WTC11 (cell line): ENCODE measurements around the gene PLCG1. TPM values are rescaled to one million over a fixed set of nuclear protein-coding genes. Genes with fewer than 3 reads are reported as not detected.

ENCODE experiments used
- ATAC-seq: fragments of 200-7000 bp; cut with Tn5 transposase; 2 replicates; pipeline ENCODE4 v1.10.0; 2021; ENCODE audit warnings: mild to moderate bottlenecking, moderate library complexity
- CTCF ChIA-PET: fragments of 300-600 bp; sonication (Branson Sonifier 250); formaldehyde crosslinking; loops from one replicate; lab custom pipeline; 2021; ENCODE audit warnings: antibody characterized with exemption; lab: Charles Lee
- POLR2A ChIA-PET: fragments of 350-600 bp; sonication (Branson Sonifier 250); formaldehyde crosslinking; loops from one replicate; lab custom pipeline; 2021; ENCODE audit warnings: antibody characterized with exemption; lab: Charles Lee
- DNase-seq: peaks from one replicate; pipeline ENCODE4 v3.0.0; 2021; ENCODE audit warnings: low spot score
- H3K27ac Mint-ChIP-seq: 2 replicates; pipeline ENCODE4 v1.8.0; 2021; ENCODE audit warnings: mixed read lengths
- H3K27me3 Mint-ChIP-seq: 2 replicates; pipeline ENCODE4 v1.8.0; 2021; ENCODE audit warnings: low read depth, mild to moderate bottlenecking, moderate library complexity, mixed read lengths
- H3K36me3 Mint-ChIP-seq: 2 replicates; pipeline ENCODE4 v1.8.0; 2021; ENCODE audit warnings: mixed read lengths
- H3K4me1 Mint-ChIP-seq: 2 replicates; pipeline ENCODE4 v1.8.0; 2022; ENCODE audit warnings: mixed read lengths
- H3K4me3 Mint-ChIP-seq: 2 replicates; pipeline ENCODE4 v1.8.0; 2021; ENCODE audit warnings: mild to moderate bottlenecking, moderate library complexity, mixed read lengths
- H3K9me3 Mint-ChIP-seq: 2 replicates; pipeline ENCODE4 v1.8.0; 2021; ENCODE audit warnings: mixed read lengths
- EMX1 ChIP-seq: fragments of 250-450 bp; sonication (Bioruptor Pico); IDR thresholded peaks from 2 replicates; pipeline ENCODE4 v1.8.0; 2021; ENCODE audit warnings: mild to moderate bottlenecking
- FOXP1 ChIP-seq: sonication (generic); formaldehyde crosslinking; IDR thresholded peaks from 2 replicates; pipeline ENCODE4 v1.8.0; 2022; ENCODE audit warnings: missing genetic modification reagents, mild to moderate bottlenecking, moderate library complexity, borderline replicate concordance
- FOXP4 ChIP-seq: sonication (generic); formaldehyde crosslinking; IDR thresholded peaks from 2 replicates; pipeline ENCODE4 v1.8.0; 2022; ENCODE audit warnings: mild to moderate bottlenecking, missing genetic modification reagents
- HMGA2 ChIP-seq: fragments of 250-450 bp; sonication (Bioruptor Pico); IDR thresholded peaks from 2 replicates; pipeline ENCODE4 v1.4.0; 2021; ENCODE audit warnings: mild to moderate bottlenecking, moderate library complexity
- HMGXB4 ChIP-seq: sonication (generic); formaldehyde crosslinking; IDR thresholded peaks from 2 replicates; pipeline ENCODE4 v1.8.1; 2023; ENCODE audit warnings: mild to moderate bottlenecking, moderate library complexity, missing genetic modification reagents
- NFE2L1 ChIP-seq: sonication (generic); formaldehyde crosslinking; IDR thresholded peaks from 2 replicates; pipeline ENCODE4 v1.8.1; 2023; ENCODE audit warnings: missing genetic modification reagents
- SP1 ChIP-seq: sonication (generic); formaldehyde crosslinking; conservative IDR thresholded peaks from 2 replicates; pipeline ENCODE4 v1.8.1; 2022; ENCODE audit warnings: missing genetic modification reagents
- TEAD4 ChIP-seq: sonication (generic); formaldehyde crosslinking; IDR thresholded peaks from 2 replicates; pipeline ENCODE4 v1.8.0; 2022; ENCODE audit warnings: mild to moderate bottlenecking, missing genetic modification reagents
- TP53 ChIP-seq: sonication (generic); formaldehyde crosslinking; IDR thresholded peaks from 2 replicates; pipeline ENCODE4 v1.8.1; 2023; ENCODE audit warnings: mild to moderate bottlenecking, missing genetic modification reagents
- ZNF138 ChIP-seq: sonication (generic); formaldehyde crosslinking; conservative IDR thresholded peaks from 2 replicates; pipeline ENCODE4 v1.8.1; 2022; ENCODE audit warnings: mild to moderate bottlenecking, moderate library complexity, missing genetic modification reagents
- ZSCAN18 ChIP-seq: fragments of 250-450 bp; sonication (Bioruptor Pico); IDR thresholded peaks from 2 replicates; pipeline ENCODE4 v2.1.2; 2022; ENCODE audit warnings: mild to moderate bottlenecking, moderate library complexity
- total RNA-seq: library from RNA; stranded (reverse); gene quantifications from 3 replicates; pipeline ENCODE4 v1.2.3, GENCODE V29; 2021
- TF ChIP-seq, protein P1 (sequence below): sonication (generic); formaldehyde crosslinking; IDR thresholded peaks from 2 replicates; pipeline ENCODE4 v1.8.1; 2022; ENCODE audit warnings: low read depth, mild to moderate bottlenecking, moderate library complexity, missing genetic modification reagents, borderline replicate concordance
- TF ChIP-seq, protein P2 (sequence below): sonication (generic); formaldehyde crosslinking; IDR thresholded peaks from 2 replicates; pipeline ENCODE4 v1.8.0; 2023; ENCODE audit warnings: missing genetic modification reagents, mild to moderate bottlenecking, borderline replicate concordance
- TF ChIP-seq, protein P3 (sequence below): fragments of 250-450 bp; sonication (Bioruptor Pico); IDR thresholded peaks from 2 replicates; pipeline ENCODE4 v1.9.0; 2021; ENCODE audit warnings: moderate library complexity, mild to moderate bottlenecking, inconsistent platforms, borderline replicate concordance
- TF ChIP-seq, protein P4 (sequence below): sonication (generic); formaldehyde crosslinking; IDR thresholded peaks from 2 replicates; pipeline ENCODE4 v1.8.1; 2022; ENCODE audit warnings: mild to moderate bottlenecking, moderate library complexity, missing genetic modification reagents
- TF ChIP-seq, protein P5 (sequence below): sonication (generic); formaldehyde crosslinking; IDR thresholded peaks from 2 replicates; pipeline ENCODE4 v1.8.1; 2022; ENCODE audit warnings: mild to moderate bottlenecking, missing genetic modification reagents, moderate library complexity, borderline replicate concordance

The PLCG1 gene
- total RNA-seq, 1 experiment from 2014 or later: 201 TPM

GRCh38 chr20:41161886-41162285 lies 24.5 kb downstream of the PLCG1 start:
- H3K4me1 Mint-ChIP-seq: peaks cover 17% of the 10 kb centered on the region
- no peak overlapping the region for H3K27ac Mint-ChIP-seq
- POLR2A ChIA-PET: no interaction called here
- H3K9me3 Mint-ChIP-seq: no peaks in the 10 kb centered on the region
- TF ChIP-seq, protein P1, sequence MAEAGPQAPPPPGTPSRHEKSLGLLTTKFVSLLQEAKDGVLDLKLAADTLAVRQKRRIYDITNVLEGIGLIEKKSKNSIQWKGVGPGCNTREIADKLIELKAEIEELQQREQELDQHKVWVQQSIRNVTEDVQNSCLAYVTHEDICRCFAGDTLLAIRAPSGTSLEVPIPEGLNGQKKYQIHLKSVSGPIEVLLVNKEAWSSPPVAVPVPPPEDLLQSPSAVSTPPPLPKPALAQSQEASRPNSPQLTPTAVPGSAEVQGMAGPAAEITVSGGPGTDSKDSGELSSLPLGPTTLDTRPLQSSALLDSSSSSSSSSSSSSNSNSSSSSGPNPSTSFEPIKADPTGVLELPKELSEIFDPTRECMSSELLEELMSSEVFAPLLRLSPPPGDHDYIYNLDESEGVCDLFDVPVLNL (CRISPR knock-in tag): no peak
- TF ChIP-seq, protein P2, sequence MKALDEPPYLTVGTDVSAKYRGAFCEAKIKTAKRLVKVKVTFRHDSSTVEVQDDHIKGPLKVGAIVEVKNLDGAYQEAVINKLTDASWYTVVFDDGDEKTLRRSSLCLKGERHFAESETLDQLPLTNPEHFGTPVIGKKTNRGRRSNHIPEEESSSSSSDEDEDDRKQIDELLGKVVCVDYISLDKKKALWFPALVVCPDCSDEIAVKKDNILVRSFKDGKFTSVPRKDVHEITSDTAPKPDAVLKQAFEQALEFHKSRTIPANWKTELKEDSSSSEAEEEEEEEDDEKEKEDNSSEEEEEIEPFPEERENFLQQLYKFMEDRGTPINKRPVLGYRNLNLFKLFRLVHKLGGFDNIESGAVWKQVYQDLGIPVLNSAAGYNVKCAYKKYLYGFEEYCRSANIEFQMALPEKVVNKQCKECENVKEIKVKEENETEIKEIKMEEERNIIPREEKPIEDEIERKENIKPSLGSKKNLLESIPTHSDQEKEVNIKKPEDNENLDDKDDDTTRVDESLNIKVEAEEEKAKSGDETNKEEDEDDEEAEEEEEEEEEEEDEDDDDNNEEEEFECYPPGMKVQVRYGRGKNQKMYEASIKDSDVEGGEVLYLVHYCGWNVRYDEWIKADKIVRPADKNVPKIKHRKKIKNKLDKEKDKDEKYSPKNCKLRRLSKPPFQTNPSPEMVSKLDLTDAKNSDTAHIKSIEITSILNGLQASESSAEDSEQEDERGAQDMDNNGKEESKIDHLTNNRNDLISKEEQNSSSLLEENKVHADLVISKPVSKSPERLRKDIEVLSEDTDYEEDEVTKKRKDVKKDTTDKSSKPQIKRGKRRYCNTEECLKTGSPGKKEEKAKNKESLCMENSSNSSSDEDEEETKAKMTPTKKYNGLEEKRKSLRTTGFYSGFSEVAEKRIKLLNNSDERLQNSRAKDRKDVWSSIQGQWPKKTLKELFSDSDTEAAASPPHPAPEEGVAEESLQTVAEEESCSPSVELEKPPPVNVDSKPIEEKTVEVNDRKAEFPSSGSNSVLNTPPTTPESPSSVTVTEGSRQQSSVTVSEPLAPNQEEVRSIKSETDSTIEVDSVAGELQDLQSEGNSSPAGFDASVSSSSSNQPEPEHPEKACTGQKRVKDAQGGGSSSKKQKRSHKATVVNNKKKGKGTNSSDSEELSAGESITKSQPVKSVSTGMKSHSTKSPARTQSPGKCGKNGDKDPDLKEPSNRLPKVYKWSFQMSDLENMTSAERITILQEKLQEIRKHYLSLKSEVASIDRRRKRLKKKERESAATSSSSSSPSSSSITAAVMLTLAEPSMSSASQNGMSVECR: no peak
- no peak for TF ChIP-seq HMGXB4
- no peak for TF ChIP-seq ZNF138 (CRISPR knock-in tag)
- TF ChIP-seq ZSCAN18 (CRISPR knock-in tag): no peak
- TF ChIP-seq, protein P3, sequence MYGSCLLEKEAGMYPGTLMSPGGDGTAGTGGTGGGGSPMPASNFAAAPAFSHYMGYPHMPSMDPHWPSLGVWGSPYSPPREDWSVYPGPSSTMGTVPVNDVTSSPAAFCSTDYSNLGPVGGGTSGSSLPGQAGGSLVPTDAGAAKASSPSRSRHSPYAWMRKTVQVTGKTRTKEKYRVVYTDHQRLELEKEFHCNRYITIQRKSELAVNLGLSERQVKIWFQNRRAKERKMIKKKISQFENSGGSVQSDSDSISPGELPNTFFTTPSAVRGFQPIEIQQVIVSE: no peak
- no peak for TF ChIP-seq FOXP1
- TF ChIP-seq, protein P4, sequence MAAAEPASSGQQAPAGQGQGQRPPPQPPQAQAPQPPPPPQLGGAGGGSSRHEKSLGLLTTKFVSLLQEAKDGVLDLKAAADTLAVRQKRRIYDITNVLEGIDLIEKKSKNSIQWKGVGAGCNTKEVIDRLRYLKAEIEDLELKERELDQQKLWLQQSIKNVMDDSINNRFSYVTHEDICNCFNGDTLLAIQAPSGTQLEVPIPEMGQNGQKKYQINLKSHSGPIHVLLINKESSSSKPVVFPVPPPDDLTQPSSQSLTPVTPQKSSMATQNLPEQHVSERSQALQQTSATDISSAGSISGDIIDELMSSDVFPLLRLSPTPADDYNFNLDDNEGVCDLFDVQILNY (CRISPR knock-in tag): no peak
- TF ChIP-seq TP53 (CRISPR knock-in tag): no peak
- TF ChIP-seq EMX1 (CRISPR knock-in tag): no peak
- no peak for TF ChIP-seq FOXP4 (CRISPR knock-in tag)
- no peak for TF ChIP-seq NFE2L1
- TF ChIP-seq, protein P5, sequence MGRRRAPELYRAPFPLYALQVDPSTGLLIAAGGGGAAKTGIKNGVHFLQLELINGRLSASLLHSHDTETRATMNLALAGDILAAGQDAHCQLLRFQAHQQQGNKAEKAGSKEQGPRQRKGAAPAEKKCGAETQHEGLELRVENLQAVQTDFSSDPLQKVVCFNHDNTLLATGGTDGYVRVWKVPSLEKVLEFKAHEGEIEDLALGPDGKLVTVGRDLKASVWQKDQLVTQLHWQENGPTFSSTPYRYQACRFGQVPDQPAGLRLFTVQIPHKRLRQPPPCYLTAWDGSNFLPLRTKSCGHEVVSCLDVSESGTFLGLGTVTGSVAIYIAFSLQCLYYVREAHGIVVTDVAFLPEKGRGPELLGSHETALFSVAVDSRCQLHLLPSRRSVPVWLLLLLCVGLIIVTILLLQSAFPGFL (CRISPR knock-in tag): no peak
- no peak for TF ChIP-seq TEAD4 (CRISPR knock-in tag)
- TF ChIP-seq HMGA2 (CRISPR knock-in tag): no peak
- TF ChIP-seq SP1 (CRISPR knock-in tag): no peak
- TF ChIP-seq, all 79 proteins: peak for 0
- DNase-seq: no peak
- 0 out of 2 replicates have a peak, but pooled peaks have one; percentile 35 for ATAC-seq
- no peak overlapping the region for H3K4me3 Mint-ChIP-seq
- peaks cover 65% of the 10 kb centered on the region for H3K36me3 Mint-ChIP-seq
- H3K27me3 Mint-ChIP-seq: no peaks in the 10 kb centered on the region
- CTCF ChIA-PET: interaction anchor here (1.5 to 2.1 kb wide), 2 partner anchors 11 to 27 kb away, joined by 4 to 8 read pairs; no protein-coding TSS in a partner anchor
